ENCODE measurements around the gene LOXHD1. TPM values are rescaled to one million over a fixed set of nuclear protein-coding genes. Genes with fewer than 3 reads are reported as not detected.

The LOXHD1 gene
- total and polyA plus RNA-seq, 10 of the 15 experiments (the other 5 are each of a cell fraction or from before 2014, with no cell fraction given), result not detected

- H3K9me3 ChIP-seq (replicated peaks; ENCODE audit: control insufficient read depth, insufficient read depth, low read length), result no peaks in the 10 kb centered on the region
- peak; percentile 7; the same call in 1 of the 2 replicates for TF ChIP-seq SPI1 (IDR thresholded peaks at IDR 0.05; ENCODE audit: borderline replicate concordance, insufficient read depth, low read depth, low read length)
- no peak for TF ChIP-seq KDM1A (IDR thresholded peaks at IDR 0.05; ENCODE audit: borderline replicate concordance)
- ChIA-PET POLR2A (no interaction called here), RAD21 (ENCODE audit: unreplicated experiment) (no interaction called here), SMC1A (ENCODE audit: uncharacterized antibody, unreplicated experiment) (no interaction called here), CTCF (interaction anchor here (1.6 kb wide), 1 partner anchor 358 kb away, joined by 4 read pairs; no protein-coding TSS in a partner anchor)
- H4K20me1 ChIP-seq (ENCODE audit: control insufficient read depth, insufficient read depth), result no peaks in the 10 kb centered on the region; the same call in 1 of the 2 replicates
- H3K4me1 ChIP-seq (ENCODE audit: control insufficient read depth, insufficient read depth, low read length), result no peaks in the 10 kb centered on the region
- no peak overlapping the region for H3K27ac ChIP-seq (ENCODE audit: control insufficient read depth, insufficient read depth)
- no peak overlapping the region for H3K4me3 ChIP-seq
- intact Hi-C loops (cut with micrococcal nuclease; ENCODE audit: unreplicated experiment), result no loop called here
- H3K79me2 ChIP-seq (ENCODE audit: control insufficient read depth, insufficient read depth, low read length), result no peaks in the 10 kb centered on the region
- no TSS peak for BruUV-seq (replicated peaks)
- no peak for ATAC-seq
- DNase-seq (ENCODE audit: low read depth, low spot score), result no peak
- no peak overlapping the region for H3K9ac ChIP-seq (ENCODE audit: control insufficient read depth, insufficient read depth, low read length)
- WGBS (ENCODE audit: insufficient coverage, insufficient replicate concordance, low lambda C conversion rate, missing lambda C conversion rate), result 47% methylated on average over 10 of the region's 10 CpGs
- no peak overlapping the region for H3K4me2 ChIP-seq (ENCODE audit: control insufficient read depth, insufficient read depth)
- no peaks in the 10 kb centered on the region for H3K36me3 ChIP-seq (ENCODE audit: control insufficient read depth in 2 of 2, insufficient read depth in 2 of 2, low read length in 1 of 2)
- FAIRE-seq, result no peak
- in situ Hi-C loops (cut with MboI), result no loop called here
- peaks cover 0 to 3% of the 10 kb centered on the region in 2 experiments; a peak in 1 of 4 replicates for H3K27me3 ChIP-seq (replicated peaks in 1 of 2; ENCODE audit: control insufficient read depth in 2 of 2, insufficient read depth in 2 of 2, low read length in 1 of 2)
- no peak overlapping the region for H2AFZ ChIP-seq (ENCODE audit: control insufficient read depth, low read depth, low read length)
These were observed 21.9 kb upstream of the LOXHD1 start for GRCh38 chr18:46678785-46679399.

GRCh38 chr18:46678041-46678440 lies 21.0 kb upstream of the LOXHD1 start:
- Histone ChIP-seq H3K36me3 (ENCODE audit: control insufficient read depth in 2 of 2, insufficient read depth in 2 of 2, low read length in 1 of 2) (no peaks in the 10 kb centered on the region), H3K27ac (ENCODE audit: control insufficient read depth, insufficient read depth) (no peak overlapping the region), H2AFZ (ENCODE audit: control insufficient read depth, low read depth, low read length) (no peak overlapping the region), H3K27me3 (replicated peaks in 1 of 2; ENCODE audit: control insufficient read depth in 2 of 2, insufficient read depth in 2 of 2, low read length in 1 of 2) (peaks cover 0 to 4% of the 10 kb centered on the region in 2 experiments; a peak in 1 of 4 replicates), H3K4me1 (ENCODE audit: control insufficient read depth, insufficient read depth, low read length) (no peaks in the 10 kb centered on the region), H3K9me3 (replicated peaks; ENCODE audit: control insufficient read depth, insufficient read depth, low read length) (no peaks in the 10 kb centered on the region), H4K20me1 (ENCODE audit: control insufficient read depth, insufficient read depth) (no peaks in the 10 kb centered on the region; the same call in 1 of the 2 replicates), H3K4me3 (no peak overlapping the region), H3K9ac (ENCODE audit: control insufficient read depth, insufficient read depth, low read length) (no peak overlapping the region), H3K4me2 (ENCODE audit: control insufficient read depth, insufficient read depth) (no peak overlapping the region), H3K79me2 (ENCODE audit: control insufficient read depth, insufficient read depth, low read length) (no peaks in the 10 kb centered on the region)
- in situ Hi-C loops (cut with MboI), result no loop called here
- SMC1A ChIA-PET (ENCODE audit: uncharacterized antibody, unreplicated experiment), result interaction anchor here (1.0 kb wide), 1 partner anchor 20 kb away, joined by 3 read pairs; no protein-coding TSS in a partner anchor
- DNase-seq (ENCODE audit: low read depth, low spot score), result no peak
- POLR2A ChIA-PET, result no interaction called here
- WGBS (ENCODE audit: insufficient coverage, insufficient replicate concordance, low lambda C conversion rate, missing lambda C conversion rate), result 77% methylated on average over 3 of the region's 3 CpGs
- CTCF ChIA-PET, result interaction anchor here (0.6 to 1.6 kb wide), 2 partner anchors 359 to 527 kb away, joined by 3 to 4 read pairs; no protein-coding TSS in a partner anchor
- FAIRE-seq, result no peak
- no TSS peak for BruUV-seq (replicated peaks)
- no peak for ATAC-seq
- intact Hi-C loops (cut with micrococcal nuclease; ENCODE audit: unreplicated experiment), result no loop called here
- RAD21 ChIA-PET (ENCODE audit: unreplicated experiment), result no interaction called here
- TF ChIP-seq E2F4 (IDR thresholded peaks at IDR 0.05; ENCODE audit: low read depth, low read length) (no peak), WRNIP1 (IDR thresholded peaks at IDR 0.05; ENCODE audit: borderline replicate concordance, low read depth, low read length) (no peak), ATF7 (IDR thresholded peaks at IDR 0.05; ENCODE audit: low read depth) (no peak), SUZ12 (IDR thresholded peaks at IDR 0.05; ENCODE audit: unreplicated experiment) (no peak), ZNF274 (IDR thresholded peaks at IDR 0.05; ENCODE audit: insufficient read depth, insufficient read length) (no peak), FOXM1 (IDR thresholded peaks at IDR 0.05; ENCODE audit: low read depth, low read length) (no peak), POLR2A (IDR thresholded peaks at IDR 0.05; ENCODE audit: low read depth, low read length) (no peak), NFXL1 (IDR thresholded peaks at IDR 0.05; ENCODE audit: borderline replicate concordance) (no peak), CREM (IDR thresholded peaks at IDR 0.05; ENCODE audit: low read depth) (no peak), NRF1 (conservative IDR thresholded peaks at IDR 0.05; ENCODE audit: low read depth, low read length) (no peak), PAX5 (IDR thresholded peaks at IDR 0.05; ENCODE audit: borderline replicate concordance, low read depth, low read length) (no peak), NFIC (IDR thresholded peaks at IDR 0.05; ENCODE audit: low read depth, low read length) (no peak), ZBED1 (IDR thresholded peaks at IDR 0.05; ENCODE audit: borderline replicate concordance) (no peak), IRF3 (IDR thresholded peaks at IDR 0.05) (no peak), ATF3 (IDR thresholded peaks at IDR 0.05; ENCODE audit: borderline replicate concordance, extremely low read depth, low read depth, low read length) (no peak)

Data from GM12878 (cell line).